Right cardiac atrium (tissue), 5 donors: ENCODE results near the gene BMP8B. TPM values are rescaled to one million over a fixed set of nuclear protein-coding genes. Genes with fewer than 3 reads are reported as not detected.
"Not testable (repeated sequence)": the region's sequence is repeated elsewhere in the genome, so short reads cannot be mapped to it uniquely, and the experiment has no call there.

ENCODE experiments used
- ATAC-seq, 2 donors: fragments of 200-7000 bp; cut with Tn5 transposase; one replicate each; pipeline versions ENCODE4 v1.8.0 to v1.9.1; 2020; ENCODE audit warnings: moderate library complexity in 2 of 2, mild to moderate bottlenecking in 1 of 2
- DNase-seq, 3 donors: peaks; one replicate each; pipeline ENCODE4 v3.0.0-alpha.2; 2020
- H3K27ac ChIP-seq: one replicate; pipeline ENCODE4 v1.5.1; 2013; ENCODE audit warnings: mild to moderate bottlenecking, low read length, control low read depth, moderate library complexity
- H3K27me3 ChIP-seq: one replicate; pipeline ENCODE4 v1.6.1; 2013; ENCODE audit not compliant: control insufficient read depth, insufficient read depth
- H3K4me1 ChIP-seq: one replicate; pipeline ENCODE4 v1.6.1; 2013; ENCODE audit warnings: low read length; ENCODE audit not compliant: control insufficient read depth, insufficient read depth
- H3K4me3 ChIP-seq: one replicate; pipeline ENCODE4 v1.5.1; 2013; ENCODE audit warnings: low read length, control low read depth
- H3K9me3 ChIP-seq: one replicate; pipeline ENCODE4 v1.6.1; 2013; ENCODE audit warnings: low read length; ENCODE audit not compliant: control insufficient read depth
- WGBS: extraction: QIAGEN DNeasy Blood & Tissue Kit; methylation state at CpG from one replicate; pipeline ENCODE4 v1.1.7; 2013; 5-methylcytosine and 5-hydroxymethylcytosine counted together
- intact Hi-C, 4 donors: fragments of 100-400 bp; cut with DNase I; formaldehyde crosslinking; loops; one replicate each; pipeline versions ENCODE4 v1.11.0 to v1.14.0; 2022 to 2023
- polyA plus RNA-seq: library from polyadenylated mRNA; stranded (reverse); fragments of 200-250 nt; gene quantifications from one replicate; pipeline ENCODE4 v1.2.3, GENCODE V29; 2013
- total RNA-seq, 4 donors: library from RNA; stranded (reverse); fragmentation: NEBNext Ultra II Directional; extraction: Animal tissue kit (Norgen Biotek cat#: 25700); gene quantifications; one replicate each; pipeline ENCODE4 v1.2.1, GENCODE V29; 2021
- donor health status: healthy with polysubstance abuse.
- donor health status: DM: no; HTN: yes; CAD: no.
- donor health status: DM: no; HTN: no; CAD: no.
- donor health status: DM: no; HTN: yes; CAD: no; lungs with severe emphysema.
- donor health status: DM: yes; HTN: yes; CAD: no.

The BMP8B gene
- total and polyA plus RNA-seq, 5 donors: 0.25 to 0.78 (median 0.62) TPM

GRCh38 chr1:39812913-39813312 lies 24.2 kb upstream of the BMP8B start:
- Histone ChIP-seq H3K4me1 (no peaks in the 10 kb centered on the region), H3K27ac (no peak overlapping the region), H3K9me3 (no peaks in the 10 kb centered on the region), H3K4me3 (no peak overlapping the region), H3K27me3 (no peaks in the 10 kb centered on the region)
- 60% methylated on average over 3 of the region's 3 CpGs for WGBS
- DNase-seq: no peak
- ATAC-seq: no peak
- intact Hi-C loops: loop anchor here in 1 of 4 donors (10.0 kb wide), 1 partner anchor 92 kb away; the partner anchor contains the start of gene MYCL

DNA sequence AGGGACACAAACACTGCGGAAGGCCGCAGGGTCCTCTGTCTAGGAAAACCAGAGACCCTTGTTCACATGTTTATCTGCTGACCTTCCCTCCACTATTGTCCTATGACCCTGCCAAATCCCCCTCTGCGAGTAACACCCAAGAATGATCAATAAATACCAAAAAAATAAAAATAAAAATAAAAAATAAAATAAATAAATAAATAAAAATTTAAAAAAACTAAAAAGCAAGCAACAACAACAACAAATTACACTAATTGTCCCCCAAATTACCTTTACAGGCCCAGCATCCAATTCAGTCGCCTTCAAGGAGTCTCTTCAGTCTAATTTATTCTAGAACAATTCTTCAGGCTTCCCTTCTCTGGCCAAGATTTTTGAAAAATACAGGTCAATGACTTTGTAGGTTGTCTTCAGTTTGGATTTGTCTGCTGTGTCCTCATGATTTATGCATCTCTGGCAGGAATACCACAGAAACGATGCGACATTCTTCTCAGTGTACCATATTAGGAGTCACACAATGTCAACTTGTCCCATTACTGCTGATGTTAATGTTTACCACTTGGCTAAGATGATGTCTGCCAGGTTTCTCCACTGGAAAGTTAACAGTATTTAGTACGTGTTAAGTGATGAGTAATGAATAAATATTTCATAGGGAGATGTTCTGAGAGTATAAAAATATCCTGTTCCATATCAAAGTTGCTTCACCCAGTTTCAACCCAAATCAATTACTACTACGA lies 20.3 kb upstream of the BMP8B start:
- 81% methylated on average over 6 of the region's 8 CpGs for WGBS
- ATAC-seq (no peak), DNase-seq (no peak)
- intact Hi-C loops: no loop called here
- H3K4me3 ChIP-seq: no peak overlapping the region
- no peaks in the 10 kb centered on the region for H3K27me3 ChIP-seq
- H3K9me3 ChIP-seq: no peaks in the 10 kb centered on the region
- no peaks in the 10 kb centered on the region for H3K4me1 ChIP-seq
- no peak overlapping the region for H3K27ac ChIP-seq

DNA sequence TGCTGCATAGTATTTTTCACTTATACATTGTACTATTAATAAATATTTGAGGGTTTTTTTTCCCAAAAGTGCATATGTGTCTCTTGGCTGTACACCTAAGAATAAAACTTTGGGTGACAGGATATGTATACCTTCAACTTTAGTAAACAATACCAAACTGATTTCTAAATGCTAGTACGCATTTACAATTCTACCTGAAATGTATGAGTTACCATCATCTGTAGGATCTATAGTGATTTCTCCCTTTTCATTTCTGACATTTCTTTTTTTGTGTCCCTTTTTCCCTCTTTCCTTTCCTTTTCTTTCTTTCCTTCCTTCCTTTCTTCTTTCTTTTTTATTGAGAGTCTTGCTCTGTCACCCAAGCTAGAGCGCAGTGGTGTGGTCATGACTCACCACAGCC lies 16.7 kb upstream of the BMP8B start:
- ATAC-seq (no peak), DNase-seq (no peak)
- no peak overlapping the region for H3K4me3 ChIP-seq
- no peaks in the 10 kb centered on the region for H3K4me1 ChIP-seq
- no peak overlapping the region for H3K27ac ChIP-seq
- no peaks in the 10 kb centered on the region for H3K27me3 ChIP-seq
- WGBS: 95% methylated on average over 2 of the region's 2 CpGs
- no peaks in the 10 kb centered on the region for H3K9me3 ChIP-seq
- intact Hi-C loops: no loop called here

DNA sequence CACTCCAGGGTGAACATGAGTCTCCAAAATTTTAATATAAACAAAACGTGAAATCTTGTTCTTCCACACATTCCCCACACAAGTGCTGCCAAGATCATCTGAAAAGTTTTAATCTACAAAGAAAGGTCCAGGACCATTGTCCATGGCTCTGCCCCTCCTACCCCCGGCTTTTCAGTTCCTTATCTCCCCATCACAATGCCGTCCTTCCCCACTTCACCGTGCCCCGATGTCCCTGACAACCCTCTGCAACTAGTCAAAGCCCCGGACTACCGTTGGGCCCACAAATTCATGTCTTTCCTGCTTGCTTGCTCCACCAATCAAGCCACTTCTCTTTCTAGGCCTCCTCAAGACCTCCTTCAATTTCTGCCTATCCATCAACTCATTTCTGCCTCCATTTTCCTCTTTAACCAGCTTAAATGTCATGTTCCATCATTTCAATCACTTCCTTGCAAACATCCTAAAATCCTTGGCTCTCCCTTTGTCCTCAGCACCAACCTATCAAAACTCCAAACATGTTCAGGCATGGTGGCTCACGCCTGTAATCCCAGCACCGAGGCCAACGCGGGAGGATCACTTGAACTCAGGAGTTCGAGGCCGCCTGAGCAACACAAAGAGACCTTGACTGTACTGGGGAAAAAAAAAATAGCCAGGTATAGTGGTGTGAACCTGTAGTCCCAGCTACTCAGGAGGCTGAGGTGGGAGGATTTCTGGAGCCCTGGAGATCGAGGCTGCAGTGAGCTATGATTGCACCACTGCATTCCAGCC lies 14.0 kb upstream of the BMP8B start:
- no peak for ATAC-seq
- WGBS: 80% methylated on average over 14 of the region's 14 CpGs
- Histone ChIP-seq H3K9me3 (no peaks in the 10 kb centered on the region), H3K27ac (no peak overlapping the region), H3K4me3 (no peak overlapping the region), H3K27me3 (no peaks in the 10 kb centered on the region), H3K4me1 (no peaks in the 10 kb centered on the region)
- intact Hi-C loops: no loop called here
- DNase-seq: peak in 1 of 3 donors; percentile 5

DNA sequence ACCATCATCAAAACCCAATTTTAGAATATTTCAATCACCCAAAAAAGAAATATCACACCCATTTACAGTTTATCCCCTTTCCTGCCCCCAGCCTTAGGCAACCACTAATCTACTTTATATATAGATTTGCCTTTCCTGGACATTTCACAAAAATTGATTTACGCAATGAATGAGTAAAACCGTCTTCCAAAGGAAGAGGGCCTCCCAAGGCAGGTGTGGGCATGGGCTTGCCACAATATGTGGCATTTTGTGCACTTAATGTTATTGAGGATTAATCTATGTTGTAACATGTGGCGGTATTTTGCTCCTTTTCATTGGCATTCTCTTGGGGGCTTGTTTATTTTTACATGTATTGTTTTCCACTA lies 11.8 kb upstream of the BMP8B start:
- Histone ChIP-seq H3K4me1 (no peaks in the 10 kb centered on the region), H3K4me3 (no peak overlapping the region), H3K27me3 (no peaks in the 10 kb centered on the region), H3K27ac (no peak overlapping the region), H3K9me3 (no peaks in the 10 kb centered on the region)
- intact Hi-C loops: no loop called here
- ATAC-seq: no peak
- 87% methylated on average over 3 of the region's 3 CpGs for WGBS
- no peak for DNase-seq

DNA sequence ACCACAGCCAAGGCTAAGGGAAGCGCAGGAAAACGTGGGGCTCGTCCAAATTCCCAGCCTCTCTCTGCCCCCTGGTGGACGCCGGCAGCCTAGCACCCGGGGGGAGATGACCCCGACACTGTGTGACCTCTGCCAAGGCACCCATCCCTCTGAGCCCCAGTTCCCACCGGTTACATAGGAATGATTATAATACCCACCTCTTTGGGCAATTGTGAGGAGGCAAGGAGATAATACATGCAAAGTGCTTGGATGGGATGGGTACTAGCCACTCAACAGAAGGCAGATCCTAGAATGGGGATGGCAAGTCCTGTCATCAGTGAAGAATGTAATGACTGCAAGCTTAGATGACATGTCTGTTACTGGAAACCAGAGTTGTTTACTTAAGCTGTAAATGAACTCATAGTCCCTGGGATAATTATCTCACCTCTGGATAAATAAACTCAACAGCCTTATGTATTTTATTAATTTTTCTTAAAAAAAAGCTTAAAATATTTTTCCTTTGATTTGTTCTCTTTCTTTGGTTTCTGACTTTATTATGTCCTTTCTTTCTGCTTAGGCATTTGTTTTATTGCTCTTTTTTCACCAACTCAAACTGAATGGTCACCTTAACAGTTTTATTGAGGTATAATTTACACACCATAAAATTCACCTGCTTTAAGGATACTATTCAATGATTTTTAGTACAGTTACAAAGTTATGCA lies 11.3 kb upstream of the BMP8B start:
- Histone ChIP-seq H3K9me3 (no peaks in the 10 kb centered on the region), H3K27ac (no peak overlapping the region), H3K4me3 (no peak overlapping the region), H3K4me1 (no peaks in the 10 kb centered on the region), H3K27me3 (no peaks in the 10 kb centered on the region)
- 3% methylated on average over 8 of the region's 8 CpGs for WGBS
- ATAC-seq (peak; percentile 86 to 87), DNase-seq (peak; percentile 53 to 85 (median 81))
- intact Hi-C loops: loop anchor here in 1 of 4 donors (10.0 kb wide), 1 partner anchor 195 kb away; no protein-coding TSS in a partner anchor

GRCh38 chr1:39798859-39799769 lies 10.4 kb upstream of the BMP8B start:
- WGBS: 45% methylated on average over 22 of the region's 26 CpGs
- H3K4me3 ChIP-seq, H3K4me1 ChIP-seq, H3K27ac ChIP-seq, H3K9me3 ChIP-seq, H3K27me3 ChIP-seq: not testable (repeated sequence)
- DNase-seq: peak; percentile 68 to 83 (median 82)
- peak; percentile 83 to 88 for ATAC-seq
- intact Hi-C loops: loop anchor here in 1 of 4 donors (10.0 kb wide), 1 partner anchor 194 kb away; no protein-coding TSS in a partner anchor

GRCh38 chr1:39795651-39796050 lies 7.0 kb upstream of the BMP8B start:
- Histone ChIP-seq H3K9me3 (no peaks in the 10 kb centered on the region), H3K4me1 (no peaks in the 10 kb centered on the region), H3K27me3 (no peaks in the 10 kb centered on the region), H3K4me3 (no peak overlapping the region), H3K27ac (no peak overlapping the region)
- intact Hi-C loops: loop anchor here in 1 of 4 donors (10.0 kb wide), 1 partner anchor 191 kb away; no protein-coding TSS in a partner anchor
- DNase-seq: no peak
- 53% methylated on average over 1 of the region's 1 CpG for WGBS
- no peak for ATAC-seq

DNA sequence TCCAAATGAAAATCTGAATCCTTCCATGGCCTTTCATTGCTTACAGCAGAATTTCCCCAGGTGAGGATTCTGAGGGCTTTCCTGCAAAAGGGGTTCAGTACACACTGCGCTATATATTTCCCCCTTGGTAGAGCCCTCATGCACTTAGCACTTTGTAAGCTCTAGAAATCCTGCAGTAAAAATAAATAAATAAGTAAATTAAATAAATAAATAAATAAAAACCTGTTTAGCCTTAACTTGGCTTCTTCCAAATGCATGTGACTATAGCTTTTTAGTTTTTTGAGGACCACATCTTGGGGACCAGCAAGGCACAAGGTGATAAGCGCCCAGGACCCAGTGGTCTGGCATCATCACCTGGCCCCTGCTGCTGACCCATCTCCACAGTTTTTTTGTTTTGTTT lies 3.2 kb upstream of the BMP8B start:
- no peak overlapping the region for H3K27ac ChIP-seq
- no peaks in the 10 kb centered on the region for H3K9me3 ChIP-seq
- intact Hi-C loops: loop anchor here in 1 of 4 donors (10.0 kb wide), 1 partner anchor 187 kb away; no protein-coding TSS in a partner anchor
- H3K27me3 ChIP-seq: no peaks in the 10 kb centered on the region
- no peak for ATAC-seq
- WGBS: 95% methylated on average over 2 of the region's 2 CpGs
- no peak overlapping the region for H3K4me3 ChIP-seq
- no peaks in the 10 kb centered on the region for H3K4me1 ChIP-seq
- no peak for DNase-seq

- Histone ChIP-seq H3K9me3 (no peaks in the 10 kb centered on the region), H3K4me1 (no peaks in the 10 kb centered on the region), H3K4me3 (no peak overlapping the region), H3K27ac (no peak overlapping the region), H3K27me3 (no peaks in the 10 kb centered on the region)
- intact Hi-C loops: loop anchor here in 1 of 4 donors (10.0 kb wide), 1 partner anchor 185 kb away; no protein-coding TSS in a partner anchor
- 42% methylated on average over 15 of the region's 15 CpGs for WGBS
- DNase-seq: no peak
- no peak for ATAC-seq
Observed at GRCh38 chr1:39789571-39790110, 976 bp upstream of the BMP8B start.
